ENCODE measurements around the gene CCNK. TPM values are rescaled to one million over a fixed set of nuclear protein-coding genes. Genes with fewer than 3 reads are reported as not detected.

CCNK gene
- total RNA-seq, 4 donors from 2014 or later, result 23.4 to 66.3 (median 39.0) TPM

- Histone ChIP-seq H3K4me3 (no peak overlapping the region), H3K27me3 (no peaks in the 10 kb centered on the region), H3K27ac (no peak overlapping the region), H3K4me1 (peaks cover 6% of the 10 kb centered on the region), H3K9me3 (no peaks in the 10 kb centered on the region), H3K36me3 (peaks cover 97% of the 10 kb centered on the region)
- no peak for DNase-seq (ENCODE audit: low spot score in 2 of 2)
- WGBS, result 91% methylated on average over 6 of the region's 6 CpGs
- TF ChIP-seq POLR2A (IDR thresholded peaks at IDR 0.05), result no peak
- no peak for TF ChIP-seq EP300 (IDR thresholded peaks at IDR 0.05)
- TF ChIP-seq POLR2AphosphoS5 (IDR thresholded peaks at IDR 0.05), result no peak
- TF ChIP-seq CTCF (IDR thresholded peaks at IDR 0.05), result no peak
Observed at GRCh38 chr14:99506276-99506675, 25.1 kb downstream of the CCNK start.

GRCh38 chr14:99507860-99508640 lies 26.8 kb downstream of the CCNK start:
- no peak overlapping the region for H3K27ac ChIP-seq
- H3K4me3 ChIP-seq, result no peak overlapping the region
- DNase-seq (ENCODE audit: low spot score in 2 of 2), result no peak
- H3K9me3 ChIP-seq, result no peaks in the 10 kb centered on the region
- no peaks in the 10 kb centered on the region for H3K27me3 ChIP-seq
- WGBS, result 88% methylated on average over 12 of the region's 13 CpGs
- TF ChIP-seq CTCF (IDR thresholded peaks at IDR 0.05) (no peak), POLR2AphosphoS5 (IDR thresholded peaks at IDR 0.05) (no peak), EP300 (IDR thresholded peaks at IDR 0.05) (no peak), POLR2A (IDR thresholded peaks at IDR 0.05) (no peak)
- peaks cover 97% of the 10 kb centered on the region for H3K36me3 ChIP-seq
- peaks cover 11% of the 10 kb centered on the region for H3K4me1 ChIP-seq

GRCh38 chr14:99508896-99509629 lies 27.9 kb downstream of the CCNK start:
- DNase-seq (ENCODE audit: low spot score in 2 of 2), result peak in 1 of 2 donors; percentile 58
- Histone ChIP-seq H3K27me3 (no peaks in the 10 kb centered on the region), H3K36me3 (peaks cover 96% of the 10 kb centered on the region), H3K9me3 (no peaks in the 10 kb centered on the region), H3K27ac (peak overlapping the region; percentile 2), H3K4me3 (no peak overlapping the region), H3K4me1 (peaks cover 11% of the 10 kb centered on the region)
- WGBS, result 50% methylated on average over 13 of the region's 23 CpGs
- peak in 1 of 3 donors; percentile 44 for TF ChIP-seq POLR2AphosphoS5 (IDR thresholded peaks at IDR 0.05)
- TF ChIP-seq CTCF (IDR thresholded peaks at IDR 0.05), result no peak

- Histone ChIP-seq H3K4me3 (no peak overlapping the region), H3K36me3 (peaks cover 96% of the 10 kb centered on the region), H3K4me1 (peaks cover 11% of the 10 kb centered on the region), H3K9me3 (no peaks in the 10 kb centered on the region), H3K27ac (no peak overlapping the region), H3K27me3 (no peaks in the 10 kb centered on the region)
- 90% methylated on average over 15 of the region's 27 CpGs for WGBS
- DNase-seq (ENCODE audit: low spot score in 2 of 2), result peak in 1 of 2 donors; percentile 76
- TF ChIP-seq POLR2AphosphoS5 (IDR thresholded peaks at IDR 0.05), result no peak
- no peak for TF ChIP-seq POLR2A (IDR thresholded peaks at IDR 0.05)
- TF ChIP-seq CTCF (IDR thresholded peaks at IDR 0.05), result no peak
- no peak for TF ChIP-seq EP300 (IDR thresholded peaks at IDR 0.05)
Observed at GRCh38 chr14:99509871-99510555, 28.8 kb downstream of the CCNK start.

Measured in suprapubic skin (tissue), 4 donors.